GM06990 (cell line): ENCODE measurements around the gene IRF2BP2.

ENCODE experiments used
- DNase-seq: peaks from one replicate; pipeline ENCODE4 v3.0.0-alpha.2; 2011; ENCODE audit not compliant: insufficient read length; ENCODE audit errors: extremely low read depth
- H3K27me3 ChIP-seq: replicated peaks from 2 replicates; pipeline ENCODE4 v1.6.0; 2011; ENCODE audit warnings: low read length; ENCODE audit not compliant: control insufficient read depth, insufficient read depth
- H3K36me3 ChIP-seq: 2 replicates; pipeline ENCODE4 v1.5.1; 2011; ENCODE audit warnings: low read length; ENCODE audit not compliant: control insufficient read depth, insufficient read depth
- H3K4me3 ChIP-seq: replicated peaks from 2 replicates; pipeline ENCODE4 v1.5.1; 2011; ENCODE audit warnings: low read depth, mild to moderate bottlenecking, control low read depth, low read length
- TF ChIP-seq, protein P1 (sequence below): IDR thresholded peaks from 2 replicates; pipeline ENCODE4 v1.5.1; 2011; ENCODE audit warnings: low read length, control low read depth, mild to moderate bottlenecking, inconsistent platforms; ENCODE audit not compliant: insufficient read depth, poor library complexity, severe bottlenecking

Gene IRF2BP2

DNA sequence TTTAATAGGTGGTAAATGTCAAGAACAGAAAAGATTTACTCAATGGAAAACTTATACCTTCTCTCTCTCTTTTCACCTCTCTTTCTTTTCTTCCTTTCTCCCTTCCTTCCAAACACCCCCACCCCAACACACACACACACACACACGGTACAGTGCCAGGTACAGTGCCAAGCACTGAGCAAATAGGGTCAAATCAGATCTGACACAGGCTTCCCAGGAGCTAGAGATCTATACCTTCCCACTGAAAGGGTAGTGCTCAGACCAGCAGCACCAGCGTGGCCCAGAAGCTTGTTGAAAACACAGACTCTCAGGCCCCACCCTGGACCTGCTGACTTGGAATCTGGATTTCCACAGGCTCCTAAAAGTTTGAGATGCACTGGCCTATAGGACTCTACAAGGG, 31.9 kb downstream of the IRF2BP2 start:
- Histone ChIP-seq H3K27me3 (no peaks in the 10 kb centered on the region), H3K4me3 (no peak overlapping the region), H3K36me3 (no peaks in the 10 kb centered on the region)
- TF ChIP-seq, protein P1, sequence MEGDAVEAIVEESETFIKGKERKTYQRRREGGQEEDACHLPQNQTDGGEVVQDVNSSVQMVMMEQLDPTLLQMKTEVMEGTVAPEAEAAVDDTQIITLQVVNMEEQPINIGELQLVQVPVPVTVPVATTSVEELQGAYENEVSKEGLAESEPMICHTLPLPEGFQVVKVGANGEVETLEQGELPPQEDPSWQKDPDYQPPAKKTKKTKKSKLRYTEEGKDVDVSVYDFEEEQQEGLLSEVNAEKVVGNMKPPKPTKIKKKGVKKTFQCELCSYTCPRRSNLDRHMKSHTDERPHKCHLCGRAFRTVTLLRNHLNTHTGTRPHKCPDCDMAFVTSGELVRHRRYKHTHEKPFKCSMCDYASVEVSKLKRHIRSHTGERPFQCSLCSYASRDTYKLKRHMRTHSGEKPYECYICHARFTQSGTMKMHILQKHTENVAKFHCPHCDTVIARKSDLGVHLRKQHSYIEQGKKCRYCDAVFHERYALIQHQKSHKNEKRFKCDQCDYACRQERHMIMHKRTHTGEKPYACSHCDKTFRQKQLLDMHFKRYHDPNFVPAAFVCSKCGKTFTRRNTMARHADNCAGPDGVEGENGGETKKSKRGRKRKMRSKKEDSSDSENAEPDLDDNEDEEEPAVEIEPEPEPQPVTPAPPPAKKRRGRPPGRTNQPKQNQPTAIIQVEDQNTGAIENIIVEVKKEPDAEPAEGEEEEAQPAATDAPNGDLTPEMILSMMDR: no peak
- DNase-seq: no peak

DNA sequence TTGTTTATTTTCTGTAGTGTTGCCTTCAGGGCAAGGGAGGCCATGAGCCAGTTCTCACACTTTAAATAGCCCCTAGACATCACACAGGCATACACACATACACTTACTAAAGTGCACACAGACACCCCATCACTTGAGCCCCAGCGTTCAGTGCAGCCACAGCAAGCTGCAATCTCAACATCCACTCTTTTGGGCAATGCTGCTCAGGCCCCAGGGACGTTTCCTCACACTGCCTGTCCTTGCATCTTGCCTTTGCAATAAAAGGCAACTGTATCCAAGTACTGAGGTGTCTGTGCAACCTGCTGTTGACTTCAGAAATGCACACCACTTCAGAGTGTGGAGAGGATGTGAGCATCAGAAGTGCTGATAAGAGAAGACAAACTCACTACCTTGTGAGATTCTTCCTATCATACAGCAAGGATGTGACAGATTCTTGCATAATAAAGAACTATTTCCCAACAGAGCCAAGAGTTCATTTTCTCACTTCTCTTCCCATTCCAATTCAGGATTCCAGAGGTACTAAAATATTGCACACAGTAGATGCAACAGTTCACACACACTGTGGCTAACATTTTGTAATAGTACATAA, 36.2 kb downstream of the IRF2BP2 start:
- H3K27me3 ChIP-seq: no peaks in the 10 kb centered on the region
- TF ChIP-seq, protein P1: no peak
- no peak for DNase-seq
- no peaks in the 10 kb centered on the region for H3K36me3 ChIP-seq
- H3K4me3 ChIP-seq: no peak overlapping the region

DNA sequence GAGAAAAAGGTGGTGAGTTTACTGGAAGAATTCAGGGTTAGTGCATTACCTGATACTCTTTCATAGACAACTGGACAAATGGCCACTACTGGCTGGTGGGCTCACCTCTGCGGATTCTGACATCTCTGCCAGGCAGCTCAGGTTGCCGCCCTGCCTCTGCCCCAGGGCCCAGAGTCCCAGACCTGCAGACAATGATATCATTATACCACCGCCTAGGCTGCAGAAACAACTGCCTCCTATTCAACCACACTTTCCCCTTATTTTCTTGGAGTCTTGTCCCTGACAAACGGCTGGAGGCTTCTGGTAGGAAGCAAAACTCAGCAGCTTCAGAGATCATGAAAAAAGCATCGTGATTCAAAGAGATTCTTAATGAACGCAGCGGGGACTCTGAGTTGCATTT, 37.0 kb downstream of the IRF2BP2 start:
- no peak for DNase-seq
- no peaks in the 10 kb centered on the region for H3K27me3 ChIP-seq
- TF ChIP-seq, protein P1: no peak
- H3K36me3 ChIP-seq: no peaks in the 10 kb centered on the region
- H3K4me3 ChIP-seq: no peak overlapping the region

DNA sequence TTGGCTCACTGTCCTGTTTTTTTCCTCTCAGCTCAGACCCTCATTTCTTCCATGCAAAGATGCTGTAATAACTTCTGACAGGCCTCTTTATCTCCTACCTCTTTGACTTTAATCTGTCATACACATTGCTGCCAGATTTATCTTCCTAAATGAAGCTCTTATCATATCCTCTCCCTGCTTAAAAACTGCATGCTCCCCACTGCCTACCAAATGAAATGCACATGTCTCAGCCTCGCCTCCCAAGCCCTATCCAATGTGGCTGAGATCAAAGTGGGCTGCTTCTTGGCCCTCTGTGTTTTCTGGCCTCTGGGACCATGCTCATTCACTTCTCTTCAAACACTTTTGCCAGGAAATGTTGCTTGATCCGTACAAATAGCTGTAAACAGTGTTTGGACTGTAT, 38.3 kb downstream of the IRF2BP2 start:
- no peak for DNase-seq
- no peaks in the 10 kb centered on the region for H3K36me3 ChIP-seq
- H3K4me3 ChIP-seq: no peak overlapping the region
- no peaks in the 10 kb centered on the region for H3K27me3 ChIP-seq
- TF ChIP-seq, protein P1: no peak

DNA sequence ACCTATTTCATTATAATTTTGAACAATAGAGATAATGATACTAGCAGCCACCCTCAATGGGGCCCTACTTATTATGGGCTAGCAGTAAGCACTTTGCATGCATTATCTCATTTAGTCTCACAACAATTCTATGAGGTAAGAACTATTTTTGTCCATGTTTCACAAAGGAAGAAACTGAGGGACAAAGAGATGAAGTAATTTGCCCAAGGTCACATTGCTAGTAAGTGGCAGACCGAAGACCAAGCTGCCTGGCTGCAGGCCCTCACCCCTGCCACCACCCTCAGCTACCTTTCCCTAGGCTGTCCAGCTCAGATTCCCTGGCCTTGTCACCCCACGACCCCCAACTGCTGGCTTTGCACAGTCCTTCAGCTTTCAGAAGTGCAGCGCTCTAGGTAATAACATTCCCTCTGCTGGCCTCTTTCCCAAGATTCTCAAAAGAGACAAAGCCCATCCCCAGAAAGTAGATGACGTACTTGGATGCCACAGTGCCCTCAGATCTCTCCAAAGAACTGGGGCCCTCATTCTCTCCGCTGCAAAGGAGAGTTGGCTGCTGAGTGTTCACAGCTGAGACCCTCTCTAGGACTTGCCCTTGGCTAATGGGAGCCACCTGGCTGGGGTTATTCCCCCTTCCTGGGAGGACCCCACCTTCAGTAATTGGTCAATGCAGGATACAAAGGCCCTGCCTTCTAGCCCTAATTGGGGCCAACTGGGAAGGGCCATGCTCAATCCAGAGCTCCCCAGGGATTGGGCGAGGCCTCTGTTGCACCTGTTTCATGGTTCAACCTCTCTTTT, 39.5 kb downstream of the IRF2BP2 start:
- no peaks in the 10 kb centered on the region for H3K36me3 ChIP-seq
- peak; percentile 20 for DNase-seq
- TF ChIP-seq, protein P1: no peak
- H3K4me3 ChIP-seq: no peak overlapping the region
- no peaks in the 10 kb centered on the region for H3K27me3 ChIP-seq
